SU-DHL-6 (cell line): ENCODE measurements around the gene EFNA4.

Experiments
- EZH2phosphoT487 ChIP-seq: fragments of 200-600 bp; sonication (generic), shearing (Covaris generic); conservative IDR thresholded peaks from 2 replicates; pipeline ENCODE4 v1.6.1; 2018; ENCODE audit warnings: mild to moderate bottlenecking, antibody characterized with exemption, low read length, moderate library complexity, mixed read lengths
- TF ChIP-seq, protein P1 (sequence below): fragments of 200-600 bp; sonication (generic); IDR thresholded peaks from one replicate; pipeline ENCODE4 v1.5.1; 2017; ENCODE audit warnings: antibody characterized with exemption, mild to moderate bottlenecking, low read length, moderate library complexity; ENCODE audit not compliant: insufficient read depth, poor library complexity, severe bottlenecking

- TF ChIP-seq, protein P1, sequence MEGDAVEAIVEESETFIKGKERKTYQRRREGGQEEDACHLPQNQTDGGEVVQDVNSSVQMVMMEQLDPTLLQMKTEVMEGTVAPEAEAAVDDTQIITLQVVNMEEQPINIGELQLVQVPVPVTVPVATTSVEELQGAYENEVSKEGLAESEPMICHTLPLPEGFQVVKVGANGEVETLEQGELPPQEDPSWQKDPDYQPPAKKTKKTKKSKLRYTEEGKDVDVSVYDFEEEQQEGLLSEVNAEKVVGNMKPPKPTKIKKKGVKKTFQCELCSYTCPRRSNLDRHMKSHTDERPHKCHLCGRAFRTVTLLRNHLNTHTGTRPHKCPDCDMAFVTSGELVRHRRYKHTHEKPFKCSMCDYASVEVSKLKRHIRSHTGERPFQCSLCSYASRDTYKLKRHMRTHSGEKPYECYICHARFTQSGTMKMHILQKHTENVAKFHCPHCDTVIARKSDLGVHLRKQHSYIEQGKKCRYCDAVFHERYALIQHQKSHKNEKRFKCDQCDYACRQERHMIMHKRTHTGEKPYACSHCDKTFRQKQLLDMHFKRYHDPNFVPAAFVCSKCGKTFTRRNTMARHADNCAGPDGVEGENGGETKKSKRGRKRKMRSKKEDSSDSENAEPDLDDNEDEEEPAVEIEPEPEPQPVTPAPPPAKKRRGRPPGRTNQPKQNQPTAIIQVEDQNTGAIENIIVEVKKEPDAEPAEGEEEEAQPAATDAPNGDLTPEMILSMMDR = no peak
- no peak for TF ChIP-seq EZH2phosphoT487
These were observed 9.9 kb upstream of the EFNA4 start for GRCh38 chr1:155053531-155054105.
